LNCaP clone FGC (cell line): ENCODE measurements around the gene ZBTB38.

Experiments used
- DNase-seq: peaks from one replicate; pipeline ENCODE4 v3.0.0-alpha.2; 2011; ENCODE audit warnings: low read depth
- H3K4me3 ChIP-seq: 2 replicates; pipeline ENCODE4 v1.5.1; 2011; ENCODE audit warnings: mild to moderate bottlenecking, low read depth, low read length, control low read depth
- CTCF ChIP-seq: IDR thresholded peaks from 2 replicates; pipeline ENCODE4 v1.5.1; 2012; ENCODE audit warnings: mild to moderate bottlenecking; ENCODE audit not compliant: control insufficient read depth, insufficient read depth; ENCODE audit errors: extremely low read depth

ZBTB38 gene

GRCh38 chr3:141368062-141368924, at the start of gene ZBTB38:
Gene ZBTB38 (plus strand): TSS chr3:141368504. CDS start chr3:141442389, 73,885 bp downstream.
- H3K4me3 ChIP-seq, result no peak within 1 kb of the TSS
- no peak for TF ChIP-seq CTCF
- no peak for DNase-seq

GRCh38 chr3:141320399-141321108, 47.8 kb upstream of the ZBTB38 start:
- no peak overlapping the region for H3K4me3 ChIP-seq
- no peak for DNase-seq
- TF ChIP-seq CTCF, result no peak

GRCh38 chr3:141321109-141321497, 47.2 kb upstream of the ZBTB38 start:
- no peak overlapping the region for H3K4me3 ChIP-seq
- TF ChIP-seq CTCF, result no peak
- DNase-seq, result no peak

GRCh38 chr3:141323936-141324704, 44.2 kb upstream of the ZBTB38 start:
- DNase-seq, result no peak
- H3K4me3 ChIP-seq, result no peak overlapping the region
- no peak for TF ChIP-seq CTCF

- no peak for DNase-seq
- no peak for TF ChIP-seq CTCF
- no peak overlapping the region for H3K4me3 ChIP-seq
These were observed 42.2 kb upstream of the ZBTB38 start for GRCh38 chr3:141326123-141326522.

GRCh38 chr3:141326626-141327025, 41.7 kb upstream of the ZBTB38 start:
- DNase-seq, result no peak
- no peak for TF ChIP-seq CTCF

More at GRCh38 chr3:141326626-141327025, 41.7 kb upstream of the ZBTB38 start:
- H3K4me3 ChIP-seq, result no peak overlapping the region
